H9 (cell line): Measurements from ENCODE around the gene TCAF1. TPM values are rescaled to one million over a fixed set of nuclear protein-coding genes. Genes with fewer than 3 reads are reported as not detected.

ENCODE experiments used
- DNase-seq: peaks from one replicate; pipeline ENCODE4 v3.0.0-alpha.2; 2017
- H2AFZ ChIP-seq: one replicate; pipeline ENCODE4 v1.6.1; 2013; ENCODE audit warnings: mild to moderate bottlenecking, low read length, control low read depth, moderate library complexity
- H2AK5ac ChIP-seq: 2 replicates; pipeline ENCODE4 v1.6.1; 2013; ENCODE audit warnings: low read length, control low read depth, mixed read lengths; ENCODE audit not compliant: insufficient read length
- H2BK120ac ChIP-seq: one replicate; pipeline ENCODE4 v1.6.1; 2013; ENCODE audit warnings: low read depth, mild to moderate bottlenecking, low read length, control low read depth, inconsistent platforms; ENCODE audit not compliant: poor library complexity, severe bottlenecking
- H2BK12ac ChIP-seq: 2 replicates; pipeline ENCODE4 v1.6.1; 2013; ENCODE audit warnings: low read length, control low read depth, mixed read lengths, low read depth; ENCODE audit not compliant: insufficient read length
- H2BK15ac ChIP-seq: 2 replicates; pipeline ENCODE4 v1.6.1; 2013; ENCODE audit warnings: low read depth, low read length, control low read depth
- H2BK20ac ChIP-seq: one replicate; pipeline ENCODE4 v1.6.1; 2013; ENCODE audit warnings: low read depth, mild to moderate bottlenecking, low read length, control low read depth, inconsistent platforms; ENCODE audit not compliant: poor library complexity, severe bottlenecking
- H2BK5ac ChIP-seq: 2 replicates; pipeline ENCODE4 v1.6.1; 2013; ENCODE audit warnings: low read length, control low read depth, mixed read lengths; ENCODE audit not compliant: insufficient read length
- H3K14ac ChIP-seq: 2 replicates; pipeline ENCODE4 v1.6.1; 2013; ENCODE audit warnings: low read length, control low read depth; ENCODE audit not compliant: insufficient read depth
- H3K18ac ChIP-seq: 2 replicates; pipeline ENCODE4 v1.6.1; 2013; ENCODE audit warnings: low read depth, mild to moderate bottlenecking, mixed read lengths, low read length, control low read depth; ENCODE audit not compliant: insufficient read length
- H3K23ac ChIP-seq: 2 replicates; pipeline ENCODE4 v1.6.1; 2013; ENCODE audit warnings: low read length, control low read depth, mixed read lengths, low read depth; ENCODE audit not compliant: insufficient read length
- H3K23me2 ChIP-seq: 2 replicates; pipeline ENCODE4 v1.6.1; 2013; ENCODE audit warnings: low read depth, mild to moderate bottlenecking, mixed read lengths, low read length, control low read depth; ENCODE audit not compliant: insufficient read length, poor library complexity, severe bottlenecking
- H3K27ac ChIP-seq: 2 replicates; pipeline ENCODE4 v1.5.1; 2013; ENCODE audit warnings: low read length, control low read depth, mixed read lengths, low read depth; ENCODE audit not compliant: insufficient read length
- H3K27me3 ChIP-seq: 2 replicates; pipeline ENCODE4 v1.6.1; 2013; ENCODE audit warnings: low read length, control low read depth, inconsistent platforms; ENCODE audit not compliant: insufficient read depth
- H3K4ac ChIP-seq: 2 replicates; pipeline ENCODE4 v1.6.1; 2013; ENCODE audit warnings: low read depth, mild to moderate bottlenecking, control low read depth, inconsistent platforms, low read length, moderate library complexity
- H3K4me1 ChIP-seq: 2 replicates; pipeline ENCODE4 v1.6.1; 2013; ENCODE audit warnings: low read length, control low read depth, inconsistent platforms; ENCODE audit not compliant: insufficient read depth
- H3K4me2 ChIP-seq: 2 replicates; pipeline ENCODE4 v1.6.1; 2013; ENCODE audit warnings: low read length, control low read depth, mixed read lengths; ENCODE audit not compliant: insufficient read length, insufficient read depth
- H3K56ac ChIP-seq: 2 replicates; pipeline ENCODE4 v1.6.1; 2013; ENCODE audit warnings: low read depth, mild to moderate bottlenecking, mixed read lengths, low read length, control low read depth; ENCODE audit not compliant: insufficient read length
- H3K79me1 ChIP-seq: 2 replicates; pipeline ENCODE4 v1.6.1; 2013; ENCODE audit warnings: low read depth, mild to moderate bottlenecking, moderate library complexity, low read length, control low read depth, inconsistent platforms; ENCODE audit not compliant: insufficient read depth, poor library complexity, severe bottlenecking
- H3K79me2 ChIP-seq: 2 replicates; pipeline ENCODE4 v1.6.1; 2013; ENCODE audit warnings: low read length, control low read depth, inconsistent platforms; ENCODE audit not compliant: insufficient read depth
- H3K9ac ChIP-seq: 2 replicates; pipeline ENCODE4 v1.6.1; 2013; ENCODE audit warnings: low read length, control low read depth, mixed read lengths; ENCODE audit not compliant: insufficient read length; ENCODE audit errors: extremely low read depth
- H3K9me3 ChIP-seq: one replicate; pipeline ENCODE4 v1.6.1; 2013; ENCODE audit warnings: low read depth, low read length, inconsistent platforms; ENCODE audit not compliant: control insufficient read depth
- H3T11ph ChIP-seq: one replicate; pipeline ENCODE4 v1.6.1; 2013; ENCODE audit warnings: mild to moderate bottlenecking, low read length, control low read depth, inconsistent platforms
- H4K20me1 ChIP-seq: one replicate; pipeline ENCODE4 v1.6.1; 2013; ENCODE audit not compliant: control insufficient read depth, insufficient read length, insufficient read depth
- H4K5ac ChIP-seq: 2 replicates; pipeline ENCODE4 v1.6.1; 2013; ENCODE audit warnings: low read depth, mild to moderate bottlenecking, mixed read lengths, low read length, control low read depth; ENCODE audit not compliant: insufficient read length
- H4K8ac ChIP-seq: replicated peaks from 2 replicates; pipeline ENCODE4 v1.6.1; 2013; ENCODE audit warnings: low read length, control low read depth, mixed read lengths, low read depth; ENCODE audit not compliant: insufficient read length
- H4K91ac ChIP-seq: 2 replicates; pipeline ENCODE4 v1.6.1; 2013; ENCODE audit warnings: low read depth, mild to moderate bottlenecking, moderate library complexity, mixed read lengths, low read length, control low read depth; ENCODE audit not compliant: insufficient read length
- H3K27ac Mint-ChIP-seq, 3 experiments: 2 replicates in 2 of 3; 3 replicates in 1 of 3; pipeline ENCODE4 v1.8.0; 2020 to 2021; ENCODE audit warnings: mixed read lengths in 3 of 3, mild to moderate bottlenecking in 1 of 3, moderate library complexity in 1 of 3
- H3K27me3 Mint-ChIP-seq: 2 replicates; pipeline ENCODE4 v1.8.0; 2021; ENCODE audit warnings: low read depth, mild to moderate bottlenecking, moderate library complexity, mixed read lengths
- H3K36me3 Mint-ChIP-seq, 3 experiments: 2 replicates in 2 of 3; 3 replicates in 1 of 3; pipeline ENCODE4 v1.8.0; 2020 to 2021; ENCODE audit warnings: low read depth in 3 of 3, mixed read lengths in 3 of 3; ENCODE audit not compliant: insufficient read depth in 1 of 3
- H3K4me1 Mint-ChIP-seq, 2 experiments: 2 replicates each; pipeline ENCODE4 v1.8.0; 2020; ENCODE audit warnings: mixed read lengths in 2 of 2
- H3K4me3 Mint-ChIP-seq, 2 experiments: 2 replicates in 1 of 2; 3 replicates in 1 of 2; pipeline ENCODE4 v1.8.0; 2020 to 2021; ENCODE audit warnings: mild to moderate bottlenecking in 2 of 2, mixed read lengths in 2 of 2, moderate library complexity in 1 of 2
- H3K9me3 Mint-ChIP-seq, 2 experiments: 2 replicates in 1 of 2; 3 replicates in 1 of 2; pipeline ENCODE4 v1.8.0; 2020; ENCODE audit warnings: mild to moderate bottlenecking in 2 of 2, mixed read lengths in 2 of 2, moderate library complexity in 1 of 2
- CTCF ChIP-seq: fragments of 200-600 bp; sonication (generic); conservative IDR thresholded peaks from 3 replicates; pipeline ENCODE4 v1.8.0; 2021; ENCODE audit warnings: antibody characterized with exemption, mild to moderate bottlenecking
- WGBS: extraction: QIAGEN DNeasy Blood & Tissue Kit; methylation state at CpG from one replicate; pipeline ENCODE4 v1.1.7; 2013; ENCODE audit warnings: missing lambda C conversion rate, low lambda C conversion rate, mixed read lengths; ENCODE audit not compliant: insufficient read length; ENCODE audit errors: extremely low coverage; 5-methylcytosine and 5-hydroxymethylcytosine counted together
- total RNA-seq: library from RNA; stranded (reverse); gene quantifications from 2 replicates; pipeline ENCODE4 v1.2.1, GENCODE V29; 2021

The TCAF1 gene
- total RNA-seq, 1 experiment from 2014 or later: 46.8 TPM

- no peak overlapping the region for H3K27ac ChIP-seq
- H3K27ac Mint-ChIP-seq: no peak overlapping the region
- H2BK12ac ChIP-seq: no peak overlapping the region
- no peak overlapping the region for H2BK5ac ChIP-seq
- H2AFZ ChIP-seq: no peak overlapping the region
- no peaks in the 10 kb centered on the region for H4K20me1 ChIP-seq
- no peaks in the 10 kb centered on the region for H3K36me3 Mint-ChIP-seq
- no peak overlapping the region for H2BK15ac ChIP-seq
- H3K27me3 ChIP-seq: no peaks in the 10 kb centered on the region
- no peaks in the 10 kb centered on the region; a peak in 1 of 5 replicates for H3K9me3 Mint-ChIP-seq
- no peak overlapping the region for H2BK20ac ChIP-seq
- H4K8ac ChIP-seq: no peak overlapping the region
- no peak overlapping the region for H3K9ac ChIP-seq
- H3K27me3 Mint-ChIP-seq: peaks cover 9% of the 10 kb centered on the region
- H3K14ac ChIP-seq: no peak overlapping the region
- H3K4me3 Mint-ChIP-seq: no peak overlapping the region
- DNase-seq: no peak
- H4K91ac ChIP-seq: no peak overlapping the region
- H2BK120ac ChIP-seq: no peak overlapping the region
- WGBS: no CpG with 5 or more reads among the region's 9 CpGs
- H3T11ph ChIP-seq: no peak overlapping the region
- H3K56ac ChIP-seq: no peak overlapping the region
- peaks cover 5% of the 10 kb centered on the region; the same call in 1 of the 2 replicates for H3K4me1 ChIP-seq
- H2AK5ac ChIP-seq: no peak overlapping the region
- peaks cover 42 to 44% of the 10 kb centered on the region in 2 experiments for H3K4me1 Mint-ChIP-seq
- TF ChIP-seq CTCF: no peak
- no peak overlapping the region for H3K4ac ChIP-seq
- H3K9me3 ChIP-seq: no peaks in the 10 kb centered on the region
- no peak overlapping the region for H3K18ac ChIP-seq
- H4K5ac ChIP-seq: no peak overlapping the region
- peaks cover under 1% of the 10 kb centered on the region; the same call in 1 of the 2 replicates for H3K79me2 ChIP-seq
- no peaks in the 10 kb centered on the region for H3K79me1 ChIP-seq
- peaks cover 3% of the 10 kb centered on the region for H3K23me2 ChIP-seq
- no peak overlapping the region for H3K23ac ChIP-seq
- no peak overlapping the region for H3K4me2 ChIP-seq
Measured at GRCh38 chr7:143906151-143906550, 4.2 kb upstream of the TCAF1 start.
